ENCODE results near the gene DAZAP1.
"Not testable (repeated sequence)": the region's sequence is repeated elsewhere in the genome, so short reads cannot be mapped to it uniquely, and the experiment has no call there.

Gene DAZAP1

GRCh38 chr19:1411255-1412191, 4.1 kb downstream of the DAZAP1 start:
- peak; percentile 24 for DNase-seq (ENCODE audit: low read depth)

GRCh38 chr19:1412323-1412923, 5.0 kb downstream of the DAZAP1 start:
- DNase-seq (ENCODE audit: low read depth): no peak

GRCh38 chr19:1412995-1413800, 5.8 kb downstream of the DAZAP1 start:
- no peak for DNase-seq (ENCODE audit: low read depth)

- DNase-seq (ENCODE audit: low read depth): no peak
Observed at GRCh38 chr19:1416014-1416841, 8.8 kb downstream of the DAZAP1 start.

- no peak for DNase-seq (ENCODE audit: low read depth)
Observed at GRCh38 chr19:1417145-1417544, 9.8 kb downstream of the DAZAP1 start.

GRCh38 chr19:1417681-1418495, 10.5 kb downstream of the DAZAP1 start:
- no peak for DNase-seq (ENCODE audit: low read depth)

GRCh38 chr19:1418496-1418775, 11.1 kb downstream of the DAZAP1 start:
- no peak for DNase-seq (ENCODE audit: low read depth)

GRCh38 chr19:1418951-1419738, 11.8 kb downstream of the DAZAP1 start:
- no peak for DNase-seq (ENCODE audit: low read depth)

- DNase-seq (ENCODE audit: low read depth): not testable (repeated sequence)
Observed at GRCh38 chr19:1420085-1420484, 12.7 kb downstream of the DAZAP1 start.

- no peak for DNase-seq (ENCODE audit: low read depth)
Observed at GRCh38 chr19:1420590-1420989, 13.2 kb downstream of the DAZAP1 start.

- no peak for DNase-seq (ENCODE audit: low read depth)
Observed at GRCh38 chr19:1421218-1421957, 14.0 kb downstream of the DAZAP1 start.

GRCh38 chr19:1421958-1422305, 14.5 kb downstream of the DAZAP1 start:
- no peak for DNase-seq (ENCODE audit: low read depth)

- DNase-seq (ENCODE audit: low read depth): no peak
Observed at GRCh38 chr19:1422360-1422759, 15.0 kb downstream of the DAZAP1 start.

- DNase-seq (ENCODE audit: low read depth): no peak
Observed at GRCh38 chr19:1422943-1423342, 15.6 kb downstream of the DAZAP1 start.

GRCh38 chr19:1423436-1424191, 16.2 kb downstream of the DAZAP1 start:
- no peak for DNase-seq (ENCODE audit: low read depth)

GRCh38 chr19:1424192-1424955, 17.0 kb downstream of the DAZAP1 start:
- DNase-seq (ENCODE audit: low read depth): no peak

GRCh38 chr19:1425102-1425837, 17.9 kb downstream of the DAZAP1 start:
- DNase-seq (ENCODE audit: low read depth): no peak

Measured in GM04504 (cell line).